Epithelial cell of alveolus of lung (primary cell): Measurements from ENCODE around the gene RSBN1. TPM values are rescaled to one million over a fixed set of nuclear protein-coding genes. Genes with fewer than 3 reads are reported as not detected.

ENCODE experiments used
- total RNA-seq: library from RNA; depleted of rRNA; stranded (reverse); fragments of >200 nt; gene quantifications from 2 replicates; pipeline ENCODE4 v1.2.1, GENCODE V29; 2015

Gene RSBN1
- total RNA-seq: 5.8 and 19.1 TPM in 2 replicates

GRCh38 chr1:113811888-113812660 lies at the start of gene RSBN1:
RSBN1 (minus strand) TSS chr1:113812476; CDS start chr1:113812412, 64 bp downstream.

GRCh38 chr1:113759333-113760101 lies 52.8 kb downstream of the RSBN1 start, which contains the start of gene PHTF1:
PHTF1 (minus strand) TSS chr1:113759486; CDS start chr1:113758703, 783 bp downstream.

Other genes starting within 250 kb of the RSBN1 start
- 21.6 and 28.4 TPM in 2 replicates for gene PHTF1, start 53.0 kb downstream of the RSBN1 start, total RNA-seq
- 0.16 and 1.3 TPM in 2 replicates for gene PTPN22, start 59.2 kb upstream of the RSBN1 start, total RNA-seq
- gene BCL2L15, start 75.1 kb upstream of the RSBN1 start, total RNA-seq: under 0.01 TPM in 1 of 2 replicates, not detected in the other
- gene AP4B1, start 92.3 kb upstream of the RSBN1 start, total RNA-seq: 8.8 and 9.4 TPM in 2 replicates
- gene DCLRE1B, start 92.8 kb upstream of the RSBN1 start, total RNA-seq: 8.6 and 9.6 TPM in 2 replicates
- 24.3 and 26.7 TPM in 2 replicates for gene HIPK1, start 116.8 kb upstream of the RSBN1 start, total RNA-seq
- 97.4 and 98.5 TPM in 2 replicates for gene OLFML3, start 167.0 kb upstream of the RSBN1 start, total RNA-seq